HEK293 (cell line): ENCODE results near the gene TOP2A.
A peak's percentile ranks its signal among the peaks of the same experiment; 100 is the strongest.

Experiments used
- GFI1B ChIP-seq: fragments of 450-650 bp; formaldehyde crosslinking; IDR thresholded peaks from 2 replicates; pipeline ENCODE4 v1.5.1; 2016; ENCODE audit warnings: missing biosample characterization, missing genetic modification characterization
- GLI2 ChIP-seq: fragments of 450-650 bp; formaldehyde crosslinking; IDR thresholded peaks from 2 replicates; pipeline ENCODE4; 2017; ENCODE audit warnings: missing biosample characterization, missing genetic modification characterization, low read depth, borderline replicate concordance
- GLIS2 ChIP-seq: fragments of 450-650 bp; formaldehyde crosslinking; IDR thresholded peaks from 2 replicates; pipeline ENCODE4 v1.5.1; 2016; ENCODE audit warnings: missing biosample characterization, missing genetic modification characterization
- IKZF3 ChIP-seq: fragments of 450-650 bp; IDR thresholded peaks from 2 replicates; pipeline ENCODE4 v1.5.0; 2018; ENCODE audit warnings: missing biosample characterization, mild to moderate bottlenecking, missing genetic modification characterization, moderate library complexity
- KLF1 ChIP-seq: fragments of 450-650 bp; formaldehyde crosslinking; IDR thresholded peaks from 2 replicates; pipeline ENCODE4 v1.5.1; 2016; ENCODE audit warnings: missing biosample characterization, missing genetic modification characterization
- MEIS1 ChIP-seq: sonication (generic); formaldehyde crosslinking; IDR thresholded peaks from 2 replicates; pipeline ENCODE4 v1.8.1; 2022; ENCODE audit warnings: missing genetic modification reagents, mild to moderate bottlenecking, borderline replicate concordance
- PATZ1 ChIP-seq: fragments of 450-650 bp; formaldehyde crosslinking; IDR thresholded peaks from 2 replicates; pipeline ENCODE4 v1.5.1; 2016; ENCODE audit warnings: missing biosample characterization, missing genetic modification characterization
- YY2 ChIP-seq: fragments of 450-650 bp; formaldehyde crosslinking; IDR thresholded peaks from 2 replicates; pipeline ENCODE4 v1.5.1; 2016; ENCODE audit warnings: missing biosample characterization, missing genetic modification characterization
- ZEB2 ChIP-seq: fragments of 450-650 bp; formaldehyde crosslinking; IDR thresholded peaks from 2 replicates; pipeline ENCODE4 v1.5.1; 2016; ENCODE audit warnings: missing biosample characterization, missing genetic modification characterization
- ZNF121 ChIP-seq: fragments of 450-650 bp; formaldehyde crosslinking; IDR thresholded peaks from 2 replicates; pipeline ENCODE4 v1.5.1; 2016; ENCODE audit warnings: missing biosample characterization, missing genetic modification characterization
- ZNF23 ChIP-seq: fragments of 450-650 bp; formaldehyde crosslinking; IDR thresholded peaks from 2 replicates; pipeline ENCODE4 v1.5.1; 2016; ENCODE audit warnings: missing biosample characterization, missing genetic modification characterization, borderline replicate concordance
- ZNF350 ChIP-seq: fragments of 450-650 bp; formaldehyde crosslinking; IDR thresholded peaks from 2 replicates; pipeline ENCODE4 v1.5.0; 2017; ENCODE audit warnings: missing biosample characterization, mild to moderate bottlenecking, missing genetic modification characterization
- ZNF398 ChIP-seq: fragments of 450-650 bp; formaldehyde crosslinking; IDR thresholded peaks from 2 replicates; pipeline ENCODE4 v1.5.1; 2017; ENCODE audit warnings: missing biosample characterization, missing genetic modification characterization
- ZNF548 ChIP-seq: fragments of 450-650 bp; formaldehyde crosslinking; IDR thresholded peaks from 2 replicates; pipeline ENCODE4 v1.5.1; 2016; ENCODE audit warnings: missing biosample characterization, missing genetic modification characterization
- ZNF580 ChIP-seq: fragments of 450-650 bp; formaldehyde crosslinking; IDR thresholded peaks from 2 replicates; pipeline ENCODE4 v1.5.1; 2016; ENCODE audit warnings: missing biosample characterization, missing genetic modification characterization
- ZNF747 ChIP-seq: fragments of 450-650 bp; formaldehyde crosslinking; IDR thresholded peaks from 2 replicates; pipeline ENCODE4 v1.5.1; 2016; ENCODE audit warnings: missing biosample characterization, missing genetic modification characterization
- ZNF791 ChIP-seq: fragments of 450-650 bp; formaldehyde crosslinking; IDR thresholded peaks from 2 replicates; pipeline ENCODE4 v1.5.1; 2016; ENCODE audit warnings: missing biosample characterization, missing genetic modification characterization
- ZXDB ChIP-seq: fragments of 450-650 bp; formaldehyde crosslinking; IDR thresholded peaks from 2 replicates; pipeline ENCODE4 v1.5.1; 2016; ENCODE audit warnings: missing biosample characterization, missing genetic modification characterization
- TF ChIP-seq, protein P1 (sequence below): fragments of 450-650 bp; formaldehyde crosslinking; IDR thresholded peaks from 2 replicates; pipeline ENCODE4 v1.5.1; 2016; ENCODE audit warnings: missing biosample characterization, missing genetic modification characterization
- TF ChIP-seq, protein P2 (sequence below): fragments of 450-650 bp; formaldehyde crosslinking; IDR thresholded peaks from 2 replicates; pipeline ENCODE4 v1.5.1; 2016; ENCODE audit warnings: missing biosample characterization, missing genetic modification characterization
- TF ChIP-seq, protein P3 (sequence below): fragments of 450-650 bp; formaldehyde crosslinking; IDR thresholded peaks from 2 replicates; pipeline ENCODE4 v1.5.1; 2016; ENCODE audit warnings: missing biosample characterization, missing genetic modification characterization
- TF ChIP-seq, protein P4 (sequence below): fragments of 450-650 bp; formaldehyde crosslinking; IDR thresholded peaks from 2 replicates; pipeline ENCODE4 v1.5.1; 2016; ENCODE audit warnings: missing biosample characterization, missing genetic modification characterization

TOP2A gene

GRCh38 chr17:40340880-40341807 is 76.6 kb downstream of the TOP2A start (continued):
- no peak for TF ChIP-seq ZNF747
- TF ChIP-seq PATZ1 (tag by site-specific recombination), result peak; percentile 96
- TF ChIP-seq ZEB2 (tag by site-specific recombination), result peak; percentile 40; the same call in 1 of the 2 replicates
- no peak for TF ChIP-seq GFI1B (tag by site-specific recombination)
- TF ChIP-seq YY2, result no peak
- TF ChIP-seq ZNF398, result no peak
- peak; percentile 8; the same call in 1 of the 2 replicates for TF ChIP-seq KLF1 (tag by site-specific recombination)
- TF ChIP-seq ZNF121, result no peak
- TF ChIP-seq, protein P1, sequence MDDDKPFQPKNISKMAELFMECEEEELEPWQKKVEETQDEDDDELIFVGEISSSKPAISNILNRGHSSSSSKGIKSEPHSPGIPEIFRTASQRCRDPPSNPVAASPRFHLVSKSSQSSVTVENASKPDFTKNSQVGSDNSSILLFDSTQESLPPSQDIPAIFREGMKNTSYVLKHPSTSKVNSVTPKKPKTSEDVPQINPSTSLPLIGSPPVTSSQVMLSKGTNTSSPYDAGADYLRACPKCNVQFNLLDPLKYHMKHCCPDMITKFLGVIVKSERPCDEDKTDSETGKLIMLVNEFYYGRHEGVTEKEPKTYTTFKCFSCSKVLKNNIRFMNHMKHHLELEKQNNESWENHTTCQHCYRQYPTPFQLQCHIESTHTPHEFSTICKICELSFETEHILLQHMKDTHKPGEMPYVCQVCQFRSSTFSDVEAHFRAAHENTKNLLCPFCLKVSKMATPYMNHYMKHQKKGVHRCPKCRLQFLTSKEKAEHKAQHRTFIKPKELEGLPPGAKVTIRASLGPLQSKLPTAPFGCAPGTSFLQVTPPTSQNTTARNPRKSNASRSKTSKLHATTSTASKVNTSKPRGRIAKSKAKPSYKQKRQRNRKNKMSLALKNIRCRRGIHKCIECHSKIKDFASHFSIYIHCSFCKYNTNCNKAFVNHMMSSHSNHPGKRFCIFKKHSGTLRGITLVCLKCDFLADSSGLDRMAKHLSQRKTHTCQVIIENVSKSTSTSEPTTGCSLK (tag by site-specific recombination), result no peak
- no peak for TF ChIP-seq ZNF548
- TF ChIP-seq, protein P2, sequence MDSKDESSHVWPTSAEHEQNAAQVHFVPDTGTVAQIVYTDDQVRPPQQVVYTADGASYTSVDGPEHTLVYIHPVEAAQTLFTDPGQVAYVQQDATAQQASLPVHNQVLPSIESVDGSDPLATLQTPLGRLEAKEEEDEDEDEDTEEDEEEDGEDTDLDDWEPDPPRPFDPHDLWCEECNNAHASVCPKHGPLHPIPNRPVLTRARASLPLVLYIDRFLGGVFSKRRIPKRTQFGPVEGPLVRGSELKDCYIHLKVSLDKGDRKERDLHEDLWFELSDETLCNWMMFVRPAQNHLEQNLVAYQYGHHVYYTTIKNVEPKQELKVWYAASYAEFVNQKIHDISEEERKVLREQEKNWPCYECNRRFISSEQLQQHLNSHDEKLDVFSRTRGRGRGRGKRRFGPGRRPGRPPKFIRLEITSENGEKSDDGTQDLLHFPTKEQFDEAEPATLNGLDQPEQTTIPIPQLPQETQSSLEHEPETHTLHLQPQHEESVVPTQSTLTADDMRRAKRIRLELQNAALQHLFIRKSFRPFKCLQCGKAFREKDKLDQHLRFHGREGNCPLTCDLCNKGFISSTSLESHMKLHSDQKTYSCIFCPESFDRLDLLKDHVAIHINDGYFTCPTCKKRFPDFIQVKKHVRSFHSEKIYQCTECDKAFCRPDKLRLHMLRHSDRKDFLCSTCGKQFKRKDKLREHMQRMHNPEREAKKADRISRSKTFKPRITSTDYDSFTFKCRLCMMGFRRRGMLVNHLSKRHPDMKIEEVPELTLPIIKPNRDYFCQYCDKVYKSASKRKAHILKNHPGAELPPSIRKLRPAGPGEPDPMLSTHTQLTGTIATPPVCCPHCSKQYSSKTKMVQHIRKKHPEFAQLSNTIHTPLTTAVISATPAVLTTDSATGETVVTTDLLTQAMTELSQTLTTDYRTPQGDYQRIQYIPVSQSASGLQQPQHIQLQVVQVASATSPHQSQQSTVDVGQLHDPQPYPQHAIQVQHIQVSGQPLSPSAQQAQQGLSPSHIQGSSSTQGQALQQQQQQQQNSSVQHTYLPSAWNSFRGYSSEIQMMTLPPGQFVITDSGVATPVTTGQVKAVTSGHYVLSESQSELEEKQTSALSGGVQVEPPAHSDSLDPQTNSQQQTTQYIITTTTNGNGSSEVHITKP (tag by site-specific recombination), result no peak
- TF ChIP-seq ZNF23 (tag by site-specific recombination), result no peak
- no peak for TF ChIP-seq MEIS1 (CRISPR knock-in tag)
- TF ChIP-seq GLI2 (tag by site-specific recombination), result no peak
- no peak for TF ChIP-seq ZNF350 (tag by site-specific recombination)
- TF ChIP-seq ZNF580 (tag by site-specific recombination), result no peak
- TF ChIP-seq IKZF3 (tag by site-specific recombination), result no peak
- no peak for TF ChIP-seq ZXDB (tag by site-specific recombination)
- TF ChIP-seq, protein P3, sequence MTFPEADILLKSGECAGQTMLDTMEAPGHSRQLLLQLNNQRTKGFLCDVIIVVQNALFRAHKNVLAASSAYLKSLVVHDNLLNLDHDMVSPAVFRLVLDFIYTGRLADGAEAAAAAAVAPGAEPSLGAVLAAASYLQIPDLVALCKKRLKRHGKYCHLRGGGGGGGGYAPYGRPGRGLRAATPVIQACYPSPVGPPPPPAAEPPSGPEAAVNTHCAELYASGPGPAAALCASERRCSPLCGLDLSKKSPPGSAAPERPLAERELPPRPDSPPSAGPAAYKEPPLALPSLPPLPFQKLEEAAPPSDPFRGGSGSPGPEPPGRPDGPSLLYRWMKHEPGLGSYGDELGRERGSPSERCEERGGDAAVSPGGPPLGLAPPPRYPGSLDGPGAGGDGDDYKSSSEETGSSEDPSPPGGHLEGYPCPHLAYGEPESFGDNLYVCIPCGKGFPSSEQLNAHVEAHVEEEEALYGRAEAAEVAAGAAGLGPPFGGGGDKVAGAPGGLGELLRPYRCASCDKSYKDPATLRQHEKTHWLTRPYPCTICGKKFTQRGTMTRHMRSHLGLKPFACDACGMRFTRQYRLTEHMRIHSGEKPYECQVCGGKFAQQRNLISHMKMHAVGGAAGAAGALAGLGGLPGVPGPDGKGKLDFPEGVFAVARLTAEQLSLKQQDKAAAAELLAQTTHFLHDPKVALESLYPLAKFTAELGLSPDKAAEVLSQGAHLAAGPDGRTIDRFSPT (tag by site-specific recombination), result peak; percentile 84
- TF ChIP-seq, protein P4, sequence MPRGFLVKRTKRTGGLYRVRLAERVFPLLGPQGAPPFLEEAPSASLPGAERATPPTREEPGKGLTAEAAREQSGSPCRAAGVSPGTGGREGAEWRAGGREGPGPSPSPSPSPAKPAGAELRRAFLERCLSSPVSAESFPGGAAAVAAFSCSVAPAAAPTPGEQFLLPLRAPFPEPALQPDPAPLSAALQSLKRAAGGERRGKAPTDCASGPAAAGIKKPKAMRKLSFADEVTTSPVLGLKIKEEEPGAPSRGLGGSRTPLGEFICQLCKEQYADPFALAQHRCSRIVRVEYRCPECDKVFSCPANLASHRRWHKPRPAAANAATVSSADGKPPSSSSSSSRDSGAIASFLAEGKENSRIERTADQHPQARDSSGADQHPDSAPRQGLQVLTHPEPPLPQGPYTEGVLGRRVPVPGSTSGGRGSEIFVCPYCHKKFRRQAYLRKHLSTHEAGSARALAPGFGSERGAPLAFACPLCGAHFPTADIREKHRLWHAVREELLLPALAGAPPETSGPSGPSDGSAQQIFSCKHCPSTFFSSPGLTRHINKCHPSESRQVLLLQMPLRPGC (tag by site-specific recombination), result peak; percentile 97
- no peak for TF ChIP-seq ZNF791
- peak; percentile 92 for TF ChIP-seq GLIS2 (tag by site-specific recombination)
